IPS-11a (cell line): ENCODE results near the gene SLC16A9.
"Not testable (repeated sequence)": the region's sequence is repeated elsewhere in the genome, so short reads cannot be mapped to it uniquely, and the experiment has no call there.

Experiments used
- H3K4me3 ChIP-seq: one replicate; pipeline ENCODE4 v1.5.1; 2013; ENCODE audit warnings: low read depth, low read length, control low read depth

The SLC16A9 gene

DNA sequence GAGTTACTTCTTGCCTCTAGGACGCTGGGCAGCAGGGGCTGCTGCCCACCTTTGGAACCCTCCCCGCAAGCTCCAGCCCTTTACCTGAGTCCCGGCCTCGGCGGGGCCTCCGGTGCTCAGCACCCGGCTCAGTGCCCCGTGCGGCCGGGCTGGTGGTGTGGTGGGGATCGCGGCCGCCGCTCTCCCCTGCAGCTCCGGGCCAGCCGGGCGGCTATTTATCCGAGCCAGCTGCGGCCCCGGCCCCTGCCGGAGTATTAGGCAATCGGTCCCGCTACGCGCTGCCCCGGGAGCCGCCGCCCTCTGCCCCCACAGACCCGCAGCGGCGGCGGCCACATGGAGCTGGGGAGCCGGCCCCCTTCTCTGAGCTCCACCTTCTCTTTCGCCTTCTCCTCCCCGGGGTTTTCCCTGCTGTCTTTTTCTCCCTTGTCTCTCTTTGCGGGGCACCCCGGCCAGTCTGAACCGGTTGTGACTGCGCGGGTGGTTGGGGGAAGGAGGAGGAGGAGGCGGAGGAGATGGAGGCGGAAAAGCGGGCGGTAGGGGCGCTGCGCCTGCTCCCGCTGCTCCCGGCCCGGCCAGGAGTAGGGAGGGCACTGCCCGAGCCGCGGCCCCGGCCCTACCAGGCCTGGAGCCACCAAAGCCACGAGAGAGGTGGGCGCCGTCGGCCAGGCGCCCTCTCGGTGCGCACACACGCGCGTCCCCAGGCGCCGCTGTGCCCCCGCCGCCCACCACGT lies at the start of gene SLC16A9:
SLC16A9 (minus strand) TSS at position 456 of the 731 bp plus-strand sequence. CDS start 25,559 bp downstream, outside the sequence.
- H3K4me3 ChIP-seq: peak within 1 kb of the TSS; percentile 67

- H3K4me3 ChIP-seq: no peak overlapping the region
Measured at GRCh38 chr10:59757966-59758365, 48.3 kb upstream of the SLC16A9 start.

- H3K4me3 ChIP-seq: no peak overlapping the region
Measured at GRCh38 chr10:59754951-59755350, 45.3 kb upstream of the SLC16A9 start.

DNA sequence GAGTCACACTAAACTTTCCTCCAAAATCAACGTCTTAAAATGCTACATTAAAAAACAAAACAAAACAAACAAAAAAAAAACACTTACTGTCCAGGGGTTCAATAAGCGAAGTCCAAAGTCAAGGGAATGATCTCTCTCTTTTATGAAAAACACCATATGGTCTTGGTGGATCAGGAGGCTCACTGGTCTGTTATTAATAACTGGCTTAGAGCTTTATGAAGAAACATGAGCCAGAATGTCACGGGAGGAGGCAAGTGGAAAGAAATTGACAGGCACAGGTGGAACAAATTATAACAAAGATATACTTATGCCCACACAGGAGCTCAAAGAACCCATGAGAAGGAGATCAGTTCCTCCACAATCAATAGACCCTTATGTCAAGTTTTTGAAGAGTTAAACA lies 43.6 kb upstream of the SLC16A9 start, which contains the start of gene MRLN:
MRLN (minus strand) TSS at position 189 of the 400 bp plus-strand sequence.
- H3K4me3 ChIP-seq: no peak within 1 kb of the TSS

DNA sequence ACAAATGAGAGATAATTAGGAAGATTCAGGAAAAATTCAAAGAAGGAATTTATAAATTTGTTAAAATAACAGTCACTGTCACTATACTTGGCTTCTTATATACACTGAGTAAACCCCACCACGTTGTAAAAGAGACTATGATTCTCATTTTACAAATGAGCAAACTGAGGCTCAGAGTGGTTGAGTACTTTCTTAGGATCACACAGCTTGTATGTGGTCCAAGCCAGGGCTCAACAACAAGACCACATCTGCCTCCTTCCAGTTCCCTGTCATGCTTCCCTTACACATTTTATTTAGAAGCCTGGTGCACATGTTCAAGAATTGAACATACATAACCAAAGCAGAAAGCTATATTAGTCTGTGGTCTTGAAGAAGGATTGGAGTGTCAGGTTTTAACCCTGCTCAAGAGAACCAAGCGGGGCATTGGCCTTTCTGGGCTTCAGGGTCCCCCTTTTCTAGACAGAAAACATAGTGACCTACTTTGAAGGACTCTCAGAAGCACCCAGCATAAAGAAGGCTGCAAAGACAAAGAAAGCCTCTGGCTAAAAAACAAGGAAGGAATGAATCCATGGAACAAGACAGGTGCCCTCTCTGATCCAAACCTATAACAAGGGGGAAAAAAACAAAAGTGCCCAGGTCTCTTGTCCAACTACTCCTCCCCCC lies 42.8 kb upstream of the SLC16A9 start:
- no peak overlapping the region for H3K4me3 ChIP-seq

- no peak overlapping the region for H3K4me3 ChIP-seq
Measured at GRCh38 chr10:59750155-59750945, 40.7 kb upstream of the SLC16A9 start.

- no peak overlapping the region for H3K4me3 ChIP-seq
Measured at GRCh38 chr10:59748834-59749233, 39.2 kb upstream of the SLC16A9 start.

DNA sequence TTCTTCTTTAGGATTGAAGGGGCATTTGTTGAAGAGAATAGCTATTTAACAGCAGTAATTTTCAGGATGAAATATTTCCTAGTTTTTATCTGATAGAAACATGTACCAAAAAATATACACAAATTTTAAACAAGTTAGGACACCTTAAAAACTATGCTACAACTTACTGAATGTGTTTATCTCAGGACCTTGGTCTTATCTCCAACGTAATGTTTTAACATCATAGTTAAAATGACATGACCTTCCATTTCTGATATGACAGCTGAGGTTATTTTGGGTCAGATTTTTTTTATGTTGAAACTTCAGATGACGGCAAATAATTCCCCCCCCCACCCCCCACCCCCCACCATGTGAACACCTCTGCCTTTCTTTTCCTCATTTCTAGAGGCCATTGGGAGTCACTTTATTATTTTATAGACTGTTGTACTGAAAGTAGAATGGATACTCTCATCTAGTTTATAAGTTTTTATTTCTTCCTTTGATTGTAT lies 35.6 kb upstream of the SLC16A9 start:
- H3K4me3 ChIP-seq: no peak overlapping the region

GRCh38 chr10:59744762-59745161 lies 35.1 kb upstream of the SLC16A9 start:
- H3K4me3 ChIP-seq: not testable (repeated sequence)

- H3K4me3 ChIP-seq: not testable (repeated sequence)
Measured at GRCh38 chr10:59744156-59744555, 34.5 kb upstream of the SLC16A9 start.

DNA sequence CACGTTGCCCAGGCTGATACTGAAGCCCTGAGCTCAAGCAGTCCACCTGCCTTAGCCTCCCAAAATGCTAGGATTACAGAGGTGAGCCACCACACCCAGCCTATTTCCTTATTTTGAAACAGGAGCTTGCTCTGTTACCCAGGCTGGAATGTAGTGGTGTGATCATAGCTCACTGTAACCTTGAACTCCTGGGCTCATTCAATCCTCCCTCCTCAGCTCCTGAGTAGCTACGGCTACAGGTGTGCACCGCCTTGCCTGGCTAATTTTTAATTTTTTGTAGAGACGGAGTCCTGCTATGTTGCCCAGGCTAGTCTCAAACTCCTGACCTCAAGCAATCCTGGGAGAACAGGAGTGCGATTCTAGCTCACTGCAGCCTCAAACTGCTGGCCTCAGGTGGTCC lies 31.9 kb upstream of the SLC16A9 start:
- H3K4me3 ChIP-seq: no peak overlapping the region

- no peak overlapping the region for H3K4me3 ChIP-seq
Measured at GRCh38 chr10:59741048-59741447, 31.4 kb upstream of the SLC16A9 start.

- H3K4me3 ChIP-seq: no peak overlapping the region
Measured at GRCh38 chr10:59736749-59737148, 27.1 kb upstream of the SLC16A9 start.

DNA sequence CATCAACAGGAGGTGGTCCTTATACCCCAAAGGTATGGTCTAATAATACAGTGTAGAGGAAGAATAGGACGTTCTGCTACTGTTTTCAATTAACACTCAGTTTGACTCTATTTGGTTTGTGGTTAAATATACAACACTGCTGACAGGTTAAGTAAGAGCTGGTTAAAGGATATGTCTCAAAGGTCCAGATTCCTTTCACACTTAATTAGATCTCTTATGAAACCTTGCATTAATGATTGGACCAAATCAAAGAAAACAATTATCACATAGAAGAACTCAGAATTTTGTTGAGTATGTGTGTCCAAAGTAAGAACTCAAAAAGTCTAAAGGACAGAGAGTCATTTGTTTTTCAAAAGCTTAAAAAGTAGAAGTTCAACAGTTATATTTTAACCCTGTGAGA lies 25.6 kb upstream of the SLC16A9 start:
- no peak overlapping the region for H3K4me3 ChIP-seq

GRCh38 chr10:59734014-59734462 lies 24.4 kb upstream of the SLC16A9 start:
- H3K4me3 ChIP-seq: no peak overlapping the region

DNA sequence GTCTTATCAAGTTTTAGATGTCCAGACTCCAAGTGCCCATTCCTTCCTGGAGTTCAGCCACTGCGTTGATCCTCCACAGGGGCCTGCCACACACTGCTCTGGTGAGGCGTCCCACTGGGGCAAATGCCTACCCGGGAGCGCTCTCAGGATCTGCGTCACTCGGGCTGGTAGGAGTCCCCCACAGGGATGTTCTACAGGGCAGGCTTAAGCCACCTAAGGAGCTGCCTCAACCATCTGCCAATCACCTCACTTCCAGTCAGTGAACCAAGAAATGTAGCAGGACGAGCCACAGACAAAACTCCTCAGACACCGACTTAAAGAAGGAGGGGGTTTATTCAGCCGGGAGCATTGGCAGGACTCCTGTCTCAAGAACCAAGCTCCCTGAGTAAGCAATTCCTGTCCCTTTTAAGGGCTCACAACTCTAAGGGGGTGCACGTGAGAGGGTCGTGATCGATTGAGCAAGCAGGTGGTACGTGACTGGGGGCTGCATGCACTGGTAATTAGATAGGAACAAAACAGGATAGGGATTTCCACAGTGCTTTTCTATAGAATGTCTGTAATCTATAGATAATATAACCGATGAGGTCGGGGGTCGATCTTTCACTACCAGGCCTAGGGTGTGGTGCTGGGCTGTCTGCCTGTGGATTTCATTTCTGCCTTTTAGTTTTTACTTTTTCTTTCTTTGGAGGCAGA lies 23.8 kb upstream of the SLC16A9 start:
- not testable (repeated sequence) for H3K4me3 ChIP-seq

- not testable (repeated sequence) for H3K4me3 ChIP-seq
Measured at GRCh38 chr10:59732849-59733248, 23.2 kb upstream of the SLC16A9 start.

GRCh38 chr10:59729167-59729566 lies 19.5 kb upstream of the SLC16A9 start:
- not testable (repeated sequence) for H3K4me3 ChIP-seq

DNA sequence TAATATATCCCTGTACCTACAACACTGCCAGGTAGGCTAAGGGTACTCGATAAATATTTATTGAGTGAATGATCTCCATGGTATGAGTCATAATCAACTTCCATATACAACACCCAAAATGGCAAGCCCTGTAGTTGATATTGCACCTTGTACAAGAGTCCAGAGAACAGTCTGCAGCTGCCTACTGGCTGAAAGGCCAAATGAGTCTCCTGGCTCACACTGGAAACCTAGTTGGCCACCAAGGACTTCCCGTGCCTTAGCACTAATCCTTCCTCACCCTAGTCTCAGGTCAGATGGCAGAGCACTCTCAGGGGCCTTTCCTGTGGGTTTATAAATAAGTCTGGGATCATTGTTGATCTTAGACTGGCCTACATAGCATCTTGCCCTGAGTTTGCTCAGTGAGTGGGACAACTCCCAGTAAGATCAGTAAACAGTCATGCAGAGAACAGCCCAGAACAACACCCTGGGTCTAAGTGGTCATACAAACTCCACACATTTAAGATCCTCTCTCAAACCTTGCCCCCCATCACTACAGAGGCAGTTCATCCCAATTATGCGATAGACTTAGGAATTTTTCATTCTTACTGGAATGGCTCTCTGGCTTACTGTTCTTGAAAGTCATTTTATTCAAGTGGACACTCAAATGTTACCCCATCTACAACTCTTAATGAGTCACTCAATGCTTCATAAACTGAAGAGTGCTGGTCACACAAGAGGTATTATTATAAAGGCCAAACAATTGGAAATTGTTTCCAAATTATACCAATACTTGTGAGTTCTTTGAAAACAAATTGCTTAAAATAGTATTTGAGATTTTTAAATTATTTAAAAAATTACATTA lies 14.7 kb upstream of the SLC16A9 start:
- no peak overlapping the region for H3K4me3 ChIP-seq

- no peak overlapping the region for H3K4me3 ChIP-seq
Measured at GRCh38 chr10:59720377-59720776, 10.7 kb upstream of the SLC16A9 start.
